Activated CD4-positive, alpha-beta T cell treated with anti-CD3 and anti-CD28 coated beads, Interleukin-2, Interleukin-4, amounts not matched to agents 100 ng/mL and 50 ng/mL, durations not matched to agents 16 hours and 8 hours (primary cell): ENCODE results near the gene DOK5.
"Not testable (repeated sequence)": the region's sequence is repeated elsewhere in the genome, so short reads cannot be mapped to it uniquely, and the experiment has no call there.

Source experiments
- DNase-seq: peaks from one replicate; pipeline ENCODE4 v3.0.0-alpha.2; 2020; ENCODE audit warnings: low spot score

The DOK5 gene

GRCh38 chr20:54472607-54473006 lies 2.8 kb upstream of the DOK5 start:
- no peak for DNase-seq

- DNase-seq, result no peak
Measured at GRCh38 chr20:54473340-54473739, 2.1 kb upstream of the DOK5 start.

- DNase-seq, result peak; percentile 11
Measured at GRCh38 chr20:54474046-54474445, 1.3 kb upstream of the DOK5 start.

- no peak for DNase-seq
Measured at GRCh38 chr20:54474866-54475265, 527 bp upstream of the DOK5 start.

GRCh38 chr20:54476169-54477009 lies 996 bp downstream of the DOK5 start:
- DNase-seq, result no peak

GRCh38 chr20:54477191-54477955 lies 2.0 kb downstream of the DOK5 start:
- DNase-seq, result no peak

- DNase-seq, result peak; percentile 10
Measured at GRCh38 chr20:54479138-54479906, 3.9 kb downstream of the DOK5 start.

GRCh38 chr20:54479937-54480336 lies 4.5 kb downstream of the DOK5 start:
- DNase-seq, result not testable (repeated sequence)

- no peak for DNase-seq
Measured at GRCh38 chr20:54481442-54481841, 6.0 kb downstream of the DOK5 start.

- DNase-seq, result no peak
Measured at GRCh38 chr20:54485631-54486030, 10.2 kb downstream of the DOK5 start.

GRCh38 chr20:54486585-54486984 lies 11.2 kb downstream of the DOK5 start:
- DNase-seq, result no peak

- DNase-seq, result no peak
Measured at GRCh38 chr20:54488442-54488841, 13.0 kb downstream of the DOK5 start.

- DNase-seq, result no peak
Measured at GRCh38 chr20:54491506-54491905, 16.1 kb downstream of the DOK5 start.

- DNase-seq, result no peak
Measured at GRCh38 chr20:54494303-54495006, 19.1 kb downstream of the DOK5 start.

GRCh38 chr20:54497931-54498718 lies 22.7 kb downstream of the DOK5 start:
- no peak for DNase-seq

- no peak for DNase-seq
Measured at GRCh38 chr20:54499111-54499510, 23.7 kb downstream of the DOK5 start.

- DNase-seq, result no peak
Measured at GRCh38 chr20:54502179-54502578, 26.8 kb downstream of the DOK5 start.

- DNase-seq, result no peak
Measured at GRCh38 chr20:54506643-54507042, 31.2 kb downstream of the DOK5 start.

GRCh38 chr20:54510541-54511129 lies 35.2 kb downstream of the DOK5 start:
- DNase-seq, result no peak

- DNase-seq, result no peak
Measured at GRCh38 chr20:54512694-54513093, 37.3 kb downstream of the DOK5 start.
